GM12891 (cell line): ENCODE results near the gene FSTL4.

Experiments used
- PAX5 ChIP-seq: IDR thresholded peaks from 2 replicates; pipeline ENCODE4 v1.6.1; 2011; ENCODE audit warnings: low read length, moderate library complexity, mild to moderate bottlenecking; ENCODE audit not compliant: insufficient read depth, severe bottlenecking
- POLR2A ChIP-seq: IDR thresholded peaks from 2 replicates; pipeline ENCODE4 v1.6.1; 2011; ENCODE audit warnings: low read depth, low read length, control low read depth
- POLR2AphosphoS5 ChIP-seq: IDR thresholded peaks from 2 replicates; pipeline ENCODE4 v1.6.1; 2011; ENCODE audit warnings: low read depth, low read length, control low read depth
- POU2F2 ChIP-seq: IDR thresholded peaks from 2 replicates; pipeline ENCODE4 v1.6.1; 2011; ENCODE audit warnings: low read depth, mild to moderate bottlenecking, control low read depth, low read length, moderate library complexity
- SPI1 ChIP-seq: IDR thresholded peaks from 2 replicates; pipeline ENCODE4 v1.6.1; 2011; ENCODE audit warnings: low read depth, low read length, control low read depth
- TAF1 ChIP-seq: IDR thresholded peaks from 2 replicates; pipeline ENCODE4 v1.6.1; 2011; ENCODE audit warnings: low read depth, low read length, control low read depth

DNA sequence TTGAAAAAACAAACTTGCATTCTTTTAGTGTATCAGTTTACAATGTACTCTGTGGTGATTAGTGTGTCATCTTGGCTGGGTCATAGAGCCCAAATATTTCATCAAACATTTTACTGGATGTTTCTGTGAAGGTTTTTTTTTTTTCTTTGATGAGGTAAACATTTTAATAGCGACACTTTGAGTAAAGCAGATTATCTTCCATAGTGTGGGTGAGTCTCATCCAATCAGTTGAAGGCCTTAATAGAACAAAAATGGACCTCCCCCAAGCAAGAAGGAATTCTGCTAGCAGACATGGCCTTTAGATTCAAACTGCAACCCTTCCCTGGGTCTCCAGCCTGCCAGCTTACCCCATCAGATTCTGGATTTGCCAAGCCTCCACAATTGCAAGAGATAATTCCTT lies 72.5 kb downstream of the FSTL4 start:
- TF ChIP-seq POLR2A (no peak), TAF1 (no peak), POLR2AphosphoS5 (no peak), SPI1 (no peak), POU2F2 (no peak), PAX5 (no peak)
